Loucy (cell line): ENCODE results near the gene ABHD14A.

Experiments used
- H2AFZ ChIP-seq: fragments of 200-600 bp; sonication (generic); 2 replicates; pipeline ENCODE4 v1.6.0; 2016; ENCODE audit warnings: antibody characterized with exemption, mild to moderate bottlenecking, low read length, moderate library complexity
- H3F3A ChIP-seq: fragments of 200-600 bp; 2 replicates; pipeline ENCODE4 v1.6.0; 2016; ENCODE audit warnings: antibody characterized with exemption, low read depth, mild to moderate bottlenecking
- H3K27me3 ChIP-seq: fragments of 200-600 bp; sonication (generic); 2 replicates; pipeline ENCODE4 v1.6.1; 2014; ENCODE audit warnings: low read length, mild to moderate bottlenecking; ENCODE audit not compliant: insufficient read depth, poor library complexity, severe bottlenecking
- H3K36me3 ChIP-seq: fragments of 200-600 bp; sonication (generic); 2 replicates; pipeline ENCODE4 v1.6.1; 2016; ENCODE audit warnings: low read length; ENCODE audit not compliant: insufficient read depth
- H3K4me1 ChIP-seq: fragments of 200-600 bp; sonication (generic); 2 replicates; pipeline ENCODE4 v1.5.1; 2014; ENCODE audit warnings: low read length, mild to moderate bottlenecking; ENCODE audit not compliant: insufficient read depth, poor library complexity, severe bottlenecking
- H3K4me2 ChIP-seq: fragments of 200-600 bp; sonication (generic); 2 replicates; pipeline ENCODE4 v1.6.0; 2014; ENCODE audit warnings: antibody characterized with exemption, low read length, low read depth, mild to moderate bottlenecking; ENCODE audit not compliant: poor library complexity, severe bottlenecking
- H3K4me3 ChIP-seq: fragments of 200-600 bp; sonication (generic); 2 replicates; pipeline ENCODE4 v1.5.1; 2014; ENCODE audit warnings: low read length, mild to moderate bottlenecking, mixed read lengths; ENCODE audit not compliant: poor library complexity, severe bottlenecking
- H3K79me2 ChIP-seq: fragments of 200-600 bp; sonication (generic); 2 replicates; pipeline ENCODE4 v1.6.1; 2014; ENCODE audit warnings: low read length; ENCODE audit not compliant: insufficient read depth
- H3K9ac ChIP-seq: fragments of 200-600 bp; sonication (generic); 2 replicates; pipeline ENCODE4 v1.6.0; 2014; ENCODE audit warnings: mild to moderate bottlenecking, low read depth, low read length, moderate library complexity; ENCODE audit not compliant: poor library complexity, severe bottlenecking
- H3K9me2 ChIP-seq: fragments of 200-600 bp; sonication (generic); replicated peaks from 2 replicates; pipeline ENCODE4 v1.6.1; 2016; ENCODE audit warnings: low read depth, low read length, mixed read lengths
- H3K9me3 ChIP-seq: fragments of 200-600 bp; sonication (generic); 2 replicates; pipeline ENCODE4 v1.6.1; 2014; ENCODE audit warnings: mild to moderate bottlenecking, antibody characterized with exemption, low read length, low read depth; ENCODE audit not compliant: insufficient read depth
- H4K20me1 ChIP-seq: fragments of 200-600 bp; sonication (generic); 2 replicates; pipeline ENCODE4 v1.6.0; 2014; ENCODE audit warnings: antibody characterized with exemption, low read length, mild to moderate bottlenecking; ENCODE audit not compliant: insufficient read depth, poor library complexity, severe bottlenecking
- EZH2phosphoT487 ChIP-seq: fragments of 200-600 bp; IDR thresholded peaks from 2 replicates; pipeline ENCODE4 v1.6.1; 2018; ENCODE audit warnings: antibody characterized with exemption, mild to moderate bottlenecking, moderate library complexity, borderline replicate concordance
- TF ChIP-seq, protein P1 (sequence below): fragments of 200-600 bp; sonication (generic); conservative IDR thresholded peaks from 2 replicates; pipeline ENCODE4 v1.5.1; 2014; ENCODE audit warnings: mild to moderate bottlenecking, antibody characterized with exemption, low read length

ABHD14A gene

DNA sequence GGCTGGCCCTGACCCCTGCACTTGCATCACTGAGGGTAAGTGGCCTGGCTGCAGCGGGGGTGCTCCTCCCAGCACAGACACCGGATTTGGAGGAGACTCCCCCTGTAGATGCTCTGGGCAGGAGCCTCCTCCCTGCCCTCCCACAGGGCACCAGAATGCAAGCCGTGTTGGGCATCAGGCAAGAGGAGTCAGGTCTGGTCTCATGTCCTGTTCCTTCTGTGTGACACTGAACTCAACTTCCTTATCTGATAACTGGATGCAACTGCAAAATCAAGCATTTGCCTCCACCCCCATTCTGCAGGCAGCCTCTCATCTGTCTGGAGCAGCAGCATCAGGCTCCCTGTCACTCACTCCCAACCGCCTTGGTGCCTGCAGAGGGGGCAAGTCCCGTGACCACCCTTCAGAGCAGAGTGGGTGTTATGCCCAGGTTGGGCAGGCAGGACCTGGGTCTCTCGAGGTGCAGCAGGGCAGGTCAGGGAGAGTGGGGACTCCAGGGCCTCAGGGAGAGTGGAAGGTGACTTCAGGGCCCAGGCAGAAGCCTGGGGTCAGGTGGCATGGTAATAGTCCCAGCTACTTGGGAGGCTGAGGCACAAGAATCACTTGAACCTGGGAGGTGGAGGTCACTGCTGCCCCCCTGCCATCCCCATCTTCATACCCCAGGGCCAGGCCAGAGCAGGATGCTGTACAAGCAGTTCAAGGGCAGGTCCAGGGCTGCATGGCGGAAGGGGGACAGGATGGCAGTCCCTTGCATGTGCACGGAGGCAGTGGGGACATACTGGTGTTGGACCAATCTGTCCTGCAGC, 31.4 kb downstream of the ABHD14A start:
- no peak overlapping the region for H3K4me2 ChIP-seq
- H3K4me3 ChIP-seq = no peak overlapping the region
- no peaks in the 10 kb centered on the region for H3K27me3 ChIP-seq
- peak overlapping the region; percentile 33; the same call in 1 of the 2 replicates for H2AFZ ChIP-seq
- H3K36me3 ChIP-seq = no peaks in the 10 kb centered on the region
- peaks cover 15% of the 10 kb centered on the region for H3K4me1 ChIP-seq
- H4K20me1 ChIP-seq = no peaks in the 10 kb centered on the region
- TF ChIP-seq, protein P1, sequence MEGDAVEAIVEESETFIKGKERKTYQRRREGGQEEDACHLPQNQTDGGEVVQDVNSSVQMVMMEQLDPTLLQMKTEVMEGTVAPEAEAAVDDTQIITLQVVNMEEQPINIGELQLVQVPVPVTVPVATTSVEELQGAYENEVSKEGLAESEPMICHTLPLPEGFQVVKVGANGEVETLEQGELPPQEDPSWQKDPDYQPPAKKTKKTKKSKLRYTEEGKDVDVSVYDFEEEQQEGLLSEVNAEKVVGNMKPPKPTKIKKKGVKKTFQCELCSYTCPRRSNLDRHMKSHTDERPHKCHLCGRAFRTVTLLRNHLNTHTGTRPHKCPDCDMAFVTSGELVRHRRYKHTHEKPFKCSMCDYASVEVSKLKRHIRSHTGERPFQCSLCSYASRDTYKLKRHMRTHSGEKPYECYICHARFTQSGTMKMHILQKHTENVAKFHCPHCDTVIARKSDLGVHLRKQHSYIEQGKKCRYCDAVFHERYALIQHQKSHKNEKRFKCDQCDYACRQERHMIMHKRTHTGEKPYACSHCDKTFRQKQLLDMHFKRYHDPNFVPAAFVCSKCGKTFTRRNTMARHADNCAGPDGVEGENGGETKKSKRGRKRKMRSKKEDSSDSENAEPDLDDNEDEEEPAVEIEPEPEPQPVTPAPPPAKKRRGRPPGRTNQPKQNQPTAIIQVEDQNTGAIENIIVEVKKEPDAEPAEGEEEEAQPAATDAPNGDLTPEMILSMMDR = no peak
- TF ChIP-seq EZH2phosphoT487 = no peak
- no peaks in the 10 kb centered on the region for H3K9me3 ChIP-seq
- no peaks in the 10 kb centered on the region for H3K79me2 ChIP-seq
- no peaks in the 10 kb centered on the region for H3F3A ChIP-seq
- no peaks in the 10 kb centered on the region for H3K9me2 ChIP-seq
- H3K9ac ChIP-seq = peak overlapping the region; percentile 47

DNA sequence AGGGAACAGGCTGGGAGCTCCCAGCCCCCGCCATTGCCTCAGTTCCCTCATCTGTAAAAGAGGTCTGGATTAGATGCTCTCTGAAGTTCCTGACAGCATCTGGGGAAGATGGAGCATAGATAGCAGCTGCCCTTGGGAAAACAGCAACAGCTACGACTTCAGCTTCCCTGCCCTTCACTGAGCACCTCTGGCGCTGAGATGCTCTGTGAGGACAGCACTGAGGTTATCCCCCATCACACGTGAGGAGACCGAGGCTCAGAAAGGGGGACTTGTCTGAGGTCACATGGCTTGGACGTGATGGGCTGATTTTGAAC, 31.9 kb downstream of the ABHD14A start:
- H3K36me3 ChIP-seq = no peaks in the 10 kb centered on the region
- peak overlapping the region; percentile 47 for H3K9ac ChIP-seq
- H4K20me1 ChIP-seq = no peaks in the 10 kb centered on the region
- H3F3A ChIP-seq = no peaks in the 10 kb centered on the region
- H3K4me2 ChIP-seq = no peak overlapping the region
- H3K79me2 ChIP-seq = no peaks in the 10 kb centered on the region
- no peak overlapping the region for H3K4me3 ChIP-seq
- no peaks in the 10 kb centered on the region for H3K9me3 ChIP-seq
- H3K4me1 ChIP-seq = peaks cover 15% of the 10 kb centered on the region
- no peak for TF ChIP-seq EZH2phosphoT487
- TF ChIP-seq, protein P1 = no peak
- H3K9me2 ChIP-seq = no peaks in the 10 kb centered on the region
- no peak overlapping the region; the same call in 1 of the 2 replicates for H2AFZ ChIP-seq
- no peaks in the 10 kb centered on the region for H3K27me3 ChIP-seq

DNA sequence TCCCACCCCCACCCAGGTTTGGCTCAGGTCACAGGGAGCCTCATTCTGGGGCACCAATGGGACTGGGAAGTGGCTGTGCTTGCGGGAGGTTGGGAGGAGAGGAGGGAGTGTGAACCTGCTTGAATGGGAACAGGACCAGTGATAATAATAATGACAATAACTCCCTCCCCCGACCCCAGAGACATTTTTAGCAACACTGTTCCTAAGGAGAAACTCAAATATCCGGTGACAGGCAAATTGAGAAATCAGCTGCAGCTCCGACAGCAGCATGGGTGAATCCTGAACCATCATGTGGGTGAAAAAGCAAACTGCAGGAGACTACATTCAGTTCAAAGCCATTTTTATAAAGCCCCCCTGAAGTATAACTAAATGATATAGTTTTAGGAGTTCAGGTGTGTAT, 32.4 kb downstream of the ABHD14A start:
- Histone ChIP-seq H3K27me3 (no peaks in the 10 kb centered on the region), H3K79me2 (no peaks in the 10 kb centered on the region), H4K20me1 (no peaks in the 10 kb centered on the region), H3F3A (no peaks in the 10 kb centered on the region), H3K4me2 (no peak overlapping the region), H3K36me3 (no peaks in the 10 kb centered on the region), H3K4me1 (peaks cover 15% of the 10 kb centered on the region), H3K4me3 (no peak overlapping the region), H3K9me2 (no peaks in the 10 kb centered on the region), H3K9me3 (no peaks in the 10 kb centered on the region), H2AFZ (no peak overlapping the region), H3K9ac (no peak overlapping the region)
- TF ChIP-seq EZH2phosphoT487 = no peak
- TF ChIP-seq, protein P1 = no peak
